SK-N-MC (cell line): ENCODE measurements around the gene TSPAN5.

ENCODE experiments used
- DNase-seq: peaks from one replicate; pipeline ENCODE4 v3.0.0-alpha.2; 2011; ENCODE audit warnings: low read depth, low spot score
- H3K27ac ChIP-seq: fragments of 200-600 bp; sonication (generic); 2 replicates; pipeline ENCODE4 v1.5.1; 2016; ENCODE audit warnings: mixed run types
- H3K36me3 ChIP-seq: fragments of 200-600 bp; sonication (generic); 2 replicates; pipeline ENCODE4 v1.6.1; 2017; ENCODE audit warnings: antibody characterized with exemption, low read length, mixed read lengths; ENCODE audit not compliant: insufficient read depth
- H3K4me3 ChIP-seq: fragments of 200-600 bp; sonication (generic); 2 replicates; pipeline ENCODE4 v1.5.1; 2016
- H3K9ac ChIP-seq: fragments of 200-600 bp; sonication (generic); 2 replicates; pipeline ENCODE4 v1.8.0; 2017; ENCODE audit warnings: mixed run types, mixed read lengths; ENCODE audit not compliant: insufficient read length
- H3K9me3 ChIP-seq: fragments of 200-600 bp; sonication (generic); 2 replicates; pipeline ENCODE4 v1.6.1; 2017; ENCODE audit warnings: low read depth, mild to moderate bottlenecking, antibody characterized with exemption, low read length, moderate library complexity, mixed read lengths
- EZH2 ChIP-seq: fragments of 200-600 bp; sonication (generic); IDR thresholded peaks from one replicate; pipeline ENCODE4 v1.6.1; 2017; ENCODE audit warnings: antibody characterized with exemption
- FOXP2 ChIP-seq: optimal IDR thresholded peaks from 2 replicates; pipeline ENCODE3; 2011; ENCODE audit warnings: mild to moderate bottlenecking, moderate library complexity; ENCODE audit not compliant: insufficient read depth; ENCODE audit errors: extremely low read length, control extremely low read depth
- POLR2AphosphoS5 ChIP-seq: IDR thresholded peaks from 2 replicates; pipeline ENCODE4 v1.6.1; 2012; ENCODE audit warnings: mild to moderate bottlenecking, low read depth, low read length, borderline replicate concordance

TSPAN5 gene

DNA sequence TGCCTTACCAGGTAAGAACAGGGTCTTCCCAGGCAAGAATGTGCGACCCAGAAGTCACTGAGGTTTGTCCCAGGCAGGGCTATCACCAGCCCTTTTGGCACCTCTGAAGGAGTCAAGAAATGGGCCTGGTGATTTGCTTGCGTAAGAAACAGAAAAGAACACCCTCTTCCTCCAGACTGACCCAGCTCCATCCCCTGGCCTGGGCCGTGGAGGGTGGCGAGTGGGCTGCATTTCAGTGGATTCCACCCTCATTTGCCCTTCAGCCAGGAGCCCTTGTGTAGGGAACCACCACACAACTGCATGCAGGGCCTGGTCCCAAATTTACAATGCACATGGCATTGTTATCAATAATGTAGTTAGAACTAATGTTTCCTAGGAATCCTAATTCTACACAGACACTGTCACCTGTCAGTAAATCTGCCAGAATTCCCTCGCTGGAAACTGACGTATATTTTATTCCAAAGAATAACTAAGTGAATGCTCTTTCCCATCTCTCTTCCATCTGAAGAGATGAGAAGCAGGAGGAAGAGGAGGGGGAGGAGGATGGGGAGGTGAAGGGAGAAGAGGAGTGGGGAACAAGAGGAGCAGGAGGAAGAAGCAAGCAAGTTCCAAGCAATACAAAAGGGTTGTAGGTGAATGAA, 46.6 kb downstream of the TSPAN5 start:
- TF ChIP-seq POLR2AphosphoS5 (no peak), EZH2 (no peak), FOXP2 (no peak)
- H3K27ac ChIP-seq: no peak overlapping the region

DNA sequence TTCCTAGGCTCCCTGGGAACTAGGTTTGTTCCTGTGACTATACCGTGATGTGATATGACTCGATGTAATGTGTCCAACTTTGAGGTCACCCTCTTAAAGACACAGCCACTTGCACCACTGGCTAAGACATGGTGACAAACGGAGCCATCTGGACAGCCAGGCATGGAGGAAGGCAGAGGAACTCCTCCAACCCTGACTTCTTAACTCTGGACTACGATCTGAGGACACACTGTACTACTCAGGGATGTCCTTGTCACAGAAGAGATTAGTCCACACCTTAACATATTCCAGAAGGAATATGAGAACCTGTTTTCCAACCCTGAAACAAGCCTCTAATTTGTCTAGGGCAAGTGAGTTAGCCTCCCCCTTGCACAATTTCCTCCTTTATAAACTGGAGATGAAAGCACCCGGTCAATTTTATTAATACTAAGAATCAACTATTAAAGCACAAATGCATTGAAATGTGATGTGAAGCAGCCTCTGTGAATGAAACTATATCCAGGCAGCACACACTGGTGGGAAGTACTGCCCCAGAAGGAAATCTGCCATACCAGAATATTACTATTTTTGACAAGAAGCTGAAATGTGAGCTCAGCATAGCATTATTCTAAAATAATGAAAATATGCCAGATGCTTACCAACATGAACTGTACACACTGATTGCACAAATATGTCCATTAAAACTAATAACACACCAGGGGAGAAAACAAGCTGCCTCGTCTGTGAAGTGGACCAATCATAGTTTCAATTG, 47.3 kb downstream of the TSPAN5 start:
- no peaks in the 10 kb centered on the region for H3K9me3 ChIP-seq

More for the DNA sequence above, 46.6 kb downstream of the TSPAN5 start:
- Histone ChIP-seq H3K9ac (no peak overlapping the region), H3K36me3 (no peaks in the 10 kb centered on the region), H3K9me3 (no peaks in the 10 kb centered on the region), H3K4me3 (no peak overlapping the region)
- DNase-seq: no peak

GRCh38 chr4:98610431-98610830, 48.0 kb downstream of the TSPAN5 start:
- no peak for DNase-seq
- Histone ChIP-seq H3K27ac (no peak overlapping the region), H3K9ac (no peak overlapping the region), H3K36me3 (no peaks in the 10 kb centered on the region), H3K9me3 (no peaks in the 10 kb centered on the region), H3K4me3 (no peak overlapping the region)
- TF ChIP-seq FOXP2 (no peak), POLR2AphosphoS5 (no peak), EZH2 (no peak)

More for the DNA sequence above, 47.3 kb downstream of the TSPAN5 start:
- TF ChIP-seq EZH2: no peak
- Histone ChIP-seq H3K36me3 (no peaks in the 10 kb centered on the region), H3K9ac (no peak overlapping the region), H3K4me3 (no peak overlapping the region), H3K27ac (no peak overlapping the region)
- no peak for DNase-seq

- Histone ChIP-seq H3K36me3 (no peaks in the 10 kb centered on the region), H3K27ac (no peak overlapping the region), H3K4me3 (no peak overlapping the region), H3K9ac (no peak overlapping the region), H3K9me3 (no peaks in the 10 kb centered on the region)
- DNase-seq: no peak
- TF ChIP-seq EZH2 (no peak), POLR2AphosphoS5 (no peak), FOXP2 (no peak)
These were observed 48.5 kb downstream of the TSPAN5 start for GRCh38 chr4:98609934-98610333.

DNA sequence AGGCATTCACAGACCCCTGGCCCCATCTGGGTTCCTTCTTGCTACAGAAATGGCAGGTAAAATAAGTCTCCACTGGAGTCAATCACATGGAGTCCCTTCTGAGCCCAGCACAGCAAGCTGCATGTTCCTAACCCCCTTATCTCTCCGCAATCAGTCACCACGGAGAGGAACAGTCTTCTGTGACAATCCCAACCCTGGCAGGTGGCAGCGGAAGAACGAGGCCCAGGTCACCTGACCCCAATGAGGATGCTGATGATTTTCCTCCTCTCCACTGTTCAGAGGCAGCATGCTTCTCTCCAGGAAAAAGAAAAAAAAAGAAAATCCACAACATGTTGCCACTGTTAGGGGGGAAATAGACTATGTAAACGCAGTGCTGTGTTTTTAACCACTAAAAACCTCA, 50.1 kb downstream of the TSPAN5 start:
- Histone ChIP-seq H3K9ac (no peak overlapping the region), H3K9me3 (no peaks in the 10 kb centered on the region), H3K27ac (no peak overlapping the region), H3K4me3 (no peak overlapping the region), H3K36me3 (no peaks in the 10 kb centered on the region)
- no peak for DNase-seq
- no peak for TF ChIP-seq FOXP2
- no peak for TF ChIP-seq POLR2AphosphoS5
- TF ChIP-seq EZH2: no peak

DNA sequence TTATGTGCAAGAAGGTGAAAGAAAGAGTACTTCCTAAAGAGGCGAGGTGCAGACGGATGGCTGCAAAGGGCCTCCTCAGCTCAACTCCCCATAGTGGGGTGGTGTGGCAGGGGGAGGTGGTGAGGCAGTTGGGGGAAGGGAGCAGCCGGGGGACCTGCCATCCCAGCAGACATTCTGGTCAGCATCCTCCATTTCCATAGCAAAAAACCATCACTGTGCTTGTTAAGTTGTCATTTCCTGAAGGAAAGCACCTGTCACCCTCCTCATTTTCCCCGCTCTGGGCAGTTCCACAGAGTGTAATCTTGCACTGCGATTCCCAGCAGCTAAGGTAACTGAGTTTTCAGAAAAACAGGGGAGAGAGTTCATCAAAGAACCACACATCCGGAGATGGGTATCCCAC, 51.5 kb downstream of the TSPAN5 start:
- H3K36me3 ChIP-seq: no peaks in the 10 kb centered on the region
- DNase-seq: no peak
- TF ChIP-seq POLR2AphosphoS5 (no peak), FOXP2 (no peak), EZH2 (no peak)
- H3K9me3 ChIP-seq: no peaks in the 10 kb centered on the region
- H3K27ac ChIP-seq: no peak overlapping the region
- H3K4me3 ChIP-seq: no peak overlapping the region
- no peak overlapping the region for H3K9ac ChIP-seq

GRCh38 chr4:98605216-98605615, 53.2 kb downstream of the TSPAN5 start:
- H3K36me3 ChIP-seq: no peaks in the 10 kb centered on the region
- no peak for DNase-seq
- no peak overlapping the region for H3K9ac ChIP-seq
- no peaks in the 10 kb centered on the region for H3K9me3 ChIP-seq
- TF ChIP-seq FOXP2 (no peak), EZH2 (no peak), POLR2AphosphoS5 (no peak)
- no peak overlapping the region for H3K4me3 ChIP-seq
- H3K27ac ChIP-seq: no peak overlapping the region

DNA sequence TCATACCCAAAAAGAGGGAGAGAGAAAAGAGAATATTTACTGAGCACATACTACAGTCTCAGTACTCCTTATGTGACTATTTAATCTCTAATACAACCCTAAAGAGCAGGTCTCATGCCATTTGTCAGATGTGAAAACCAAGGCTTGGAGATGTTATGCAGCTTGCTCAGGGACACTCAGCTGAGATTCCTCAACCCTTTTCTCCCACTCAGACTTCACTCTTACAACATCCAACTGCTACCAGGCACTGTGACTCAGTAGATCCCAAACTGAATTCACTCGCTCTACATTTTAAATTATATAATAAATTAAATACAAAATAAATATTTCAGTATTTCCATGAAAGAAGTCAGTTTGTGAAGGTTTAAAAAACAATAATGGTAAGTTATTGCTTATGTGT, 53.7 kb downstream of the TSPAN5 start:
- no peak for TF ChIP-seq FOXP2
- TF ChIP-seq EZH2: no peak
- TF ChIP-seq POLR2AphosphoS5: no peak
- Histone ChIP-seq H3K36me3 (no peaks in the 10 kb centered on the region), H3K9ac (no peak overlapping the region), H3K4me3 (no peak overlapping the region), H3K27ac (no peak overlapping the region), H3K9me3 (no peaks in the 10 kb centered on the region)
- DNase-seq: no peak

GRCh38 chr4:98603683-98604521, 54.5 kb downstream of the TSPAN5 start:
- DNase-seq: no peak
- TF ChIP-seq FOXP2 (no peak), EZH2 (no peak), POLR2AphosphoS5 (no peak)
- Histone ChIP-seq H3K27ac (no peak overlapping the region), H3K9me3 (no peaks in the 10 kb centered on the region), H3K36me3 (no peaks in the 10 kb centered on the region), H3K4me3 (no peak overlapping the region), H3K9ac (no peak overlapping the region)
